GM10847 (cell line): ENCODE measurements around the gene PPP2R5B.
A peak's percentile ranks its signal among the peaks of the same experiment; 100 is the strongest.

Experiments used
- POLR2A ChIP-seq: IDR thresholded peaks from 2 replicates; pipeline ENCODE4 v1.6.1; 2011; ENCODE audit not compliant: insufficient read length; ENCODE audit errors: extremely low read depth

The PPP2R5B gene

GRCh38 chr11:64911689-64912088 lies 12.8 kb upstream of the PPP2R5B start:
- no peak for TF ChIP-seq POLR2A

- TF ChIP-seq POLR2A = no peak
Observed at GRCh38 chr11:64913171-64913727, 11.2 kb upstream of the PPP2R5B start.

- TF ChIP-seq POLR2A = no peak
Observed at GRCh38 chr11:64914123-64914522, 10.4 kb upstream of the PPP2R5B start.

- no peak for TF ChIP-seq POLR2A
Observed at GRCh38 chr11:64915376-64915887, 9.1 kb upstream of the PPP2R5B start.

- no peak for TF ChIP-seq POLR2A
Observed at GRCh38 chr11:64916040-64916774, 8.3 kb upstream of the PPP2R5B start.

GRCh38 chr11:64916775-64917662 lies 7.5 kb upstream of the PPP2R5B start, which contains the start of gene ATG2A:
ATG2A (minus strand) TSS chr11:64917209; CDS start chr11:64917135, 74 bp downstream.
- TF ChIP-seq POLR2A = peak; percentile 52

- no peak for TF ChIP-seq POLR2A
Observed at GRCh38 chr11:64917663-64917995, 6.9 kb upstream of the PPP2R5B start.

- no peak for TF ChIP-seq POLR2A
Observed at GRCh38 chr11:64918017-64918416, 6.5 kb upstream of the PPP2R5B start.

- TF ChIP-seq POLR2A = no peak
Observed at GRCh38 chr11:64919627-64920026, 4.9 kb upstream of the PPP2R5B start.

GRCh38 chr11:64920124-64920523 lies 4.4 kb upstream of the PPP2R5B start:
- no peak for TF ChIP-seq POLR2A

GRCh38 chr11:64921384-64921783 lies 3.1 kb upstream of the PPP2R5B start:
- no peak for TF ChIP-seq POLR2A

- TF ChIP-seq POLR2A = no peak
Observed at GRCh38 chr11:64923151-64923661, 1.3 kb upstream of the PPP2R5B start.

- TF ChIP-seq POLR2A = no peak
Observed at GRCh38 chr11:64924910-64925284, 408 bp downstream of the PPP2R5B start.

- no peak for TF ChIP-seq POLR2A
Observed at GRCh38 chr11:64925536-64926436, 1.3 kb downstream of the PPP2R5B start.
